IMR-90 (cell line): Measurements from ENCODE around the gene RYK. TPM values are rescaled to one million over a fixed set of nuclear protein-coding genes. Genes with fewer than 3 reads are reported as not detected.

Experiments
- ATAC-seq: fragments of 200-7000 bp; cut with Tn5 transposase; 2 replicates; pipeline ENCODE4 v1.9.1; 2020; ENCODE audit warnings: low read depth, mild to moderate bottlenecking, moderate library complexity
- BruUV-seq: library from RNA; stranded (reverse); fragments of 400-500 nt; replicated peaks from 2 replicates; lab custom pipeline; 2021; lab: Mats Ljungman, UMichigan
- CTCF ChIA-PET: fragments of 300-600 bp; formaldehyde crosslinking; extraction: SDS; loops from one replicate; lab custom pipeline; 2021; ENCODE audit warnings: antibody characterized with exemption; lab: Yijun Ruan, JAX
- POLR2A ChIA-PET: fragments of 300-600 bp; sonication (Branson Sonifier 250); formaldehyde crosslinking; loops from one replicate; lab custom pipeline; 2022; ENCODE audit warnings: antibody characterized with exemption; ENCODE audit not compliant: unreplicated experiment; lab: Charles Lee
- DNase-seq: peaks from one replicate; pipeline ENCODE4 v3.0.0; 2013
- H2AFZ ChIP-seq: replicated peaks from 2 replicates; pipeline ENCODE3; 2013; ENCODE audit warnings: low read length, mild to moderate bottlenecking; ENCODE audit not compliant: poor library complexity
- H2AK5ac ChIP-seq: 2 replicates; pipeline ENCODE4 v1.6.1; 2013; ENCODE audit warnings: low read depth, low read length, inconsistent platforms
- H2AK9ac ChIP-seq: replicated peaks from 2 replicates; pipeline ENCODE3; 2013; ENCODE audit warnings: mild to moderate bottlenecking, low read depth, low read length, moderate library complexity; ENCODE audit not compliant: poor library complexity
- H2BK120ac ChIP-seq: 2 replicates; pipeline ENCODE4 v1.6.1; 2013; ENCODE audit warnings: low read depth, low read length, inconsistent platforms
- H2BK15ac ChIP-seq: 3 replicates; pipeline ENCODE4 v1.6.1; 2013; ENCODE audit warnings: low read depth, low read length, inconsistent platforms
- H2BK20ac ChIP-seq: 2 replicates; pipeline ENCODE4 v1.6.1; 2013; ENCODE audit warnings: low read depth, mild to moderate bottlenecking, inconsistent platforms, low read length, moderate library complexity
- H2BK5ac ChIP-seq: 2 replicates; pipeline ENCODE4 v1.6.1; 2013; ENCODE audit warnings: mild to moderate bottlenecking, low read depth, low read length, inconsistent platforms; ENCODE audit not compliant: poor library complexity, severe bottlenecking
- H3K14ac ChIP-seq: replicated peaks from 2 replicates; pipeline ENCODE4 v1.6.1; 2013; ENCODE audit warnings: low read depth, low read length, inconsistent platforms
- H3K18ac ChIP-seq: 2 replicates; pipeline ENCODE4 v1.6.1; 2013; ENCODE audit warnings: low read depth, low read length, control low read depth
- H3K23ac ChIP-seq: 2 replicates; pipeline ENCODE4 v1.6.1; 2013; ENCODE audit warnings: low read depth, low read length, inconsistent platforms
- H3K27ac ChIP-seq: 2 replicates; pipeline ENCODE4 v1.5.1; 2013; ENCODE audit warnings: mild to moderate bottlenecking, control low read depth, low read length; ENCODE audit not compliant: insufficient read depth
- H3K27me3 ChIP-seq: 2 replicates; pipeline ENCODE4 v1.6.1; 2013; ENCODE audit warnings: low read length; ENCODE audit not compliant: control insufficient read depth, insufficient read depth
- H3K36me3 ChIP-seq: 2 replicates; pipeline ENCODE4 v1.6.1; 2013; ENCODE audit warnings: low read length, mixed read lengths; ENCODE audit not compliant: control insufficient read depth, insufficient read depth
- H3K4ac ChIP-seq: 2 replicates; pipeline ENCODE4 v1.6.1; 2013; ENCODE audit warnings: low read depth, low read length, inconsistent platforms
- H3K4me1 ChIP-seq: 2 replicates; pipeline ENCODE4 v1.6.1; 2013; ENCODE audit warnings: low read length, mixed read lengths; ENCODE audit not compliant: control insufficient read depth, insufficient read depth
- H3K4me2 ChIP-seq: 2 replicates; pipeline ENCODE4 v1.6.1; 2013; ENCODE audit warnings: low read depth, mild to moderate bottlenecking, control low read depth, low read length, moderate library complexity
- H3K4me3 ChIP-seq: 2 replicates; pipeline ENCODE4 v1.5.1; 2013; ENCODE audit warnings: low read depth, mild to moderate bottlenecking, control low read depth, low read length, moderate library complexity; ENCODE audit not compliant: insufficient read depth
- H3K56ac ChIP-seq: 2 replicates; pipeline ENCODE4 v1.6.1; 2013; ENCODE audit warnings: low read length, inconsistent platforms; ENCODE audit not compliant: insufficient read depth; ENCODE audit errors: extremely low read depth
- H3K79me1 ChIP-seq, 2 experiments: 2 replicates each; pipeline ENCODE4 v1.6.1; 2013; ENCODE audit warnings: low read length in 2 of 2, inconsistent platforms in 1 of 2, low read depth in 1 of 2
- H3K9ac ChIP-seq: 2 replicates; pipeline ENCODE4 v1.6.1; 2013; ENCODE audit warnings: low read depth, low read length, control low read depth
- H3K9me1 ChIP-seq: 2 replicates; pipeline ENCODE4 v1.6.1; 2013; ENCODE audit warnings: low read length, inconsistent platforms; ENCODE audit not compliant: insufficient read depth
- H3K9me3 ChIP-seq: 2 replicates; pipeline ENCODE4 v1.6.1; 2013; ENCODE audit warnings: low read length; ENCODE audit not compliant: control insufficient read depth, insufficient read depth
- H4K20me1 ChIP-seq: 2 replicates; pipeline ENCODE4 v1.6.1; 2013; ENCODE audit warnings: low read length, inconsistent platforms; ENCODE audit not compliant: insufficient read depth
- H4K5ac ChIP-seq: 2 replicates; pipeline ENCODE4 v1.6.1; 2013; ENCODE audit warnings: mild to moderate bottlenecking, low read depth, low read length, control low read depth
- H4K8ac ChIP-seq, 2 experiments: 2 replicates each; pipeline ENCODE4 v1.6.1; 2013; ENCODE audit warnings: low read depth in 2 of 2, low read length in 2 of 2, control low read depth in 1 of 2, inconsistent platforms in 1 of 2
- H4K91ac ChIP-seq: 2 replicates; pipeline ENCODE4 v1.6.1; 2013; ENCODE audit warnings: low read depth, low read length, inconsistent platforms; ENCODE audit not compliant: insufficient read depth
- CHD1 ChIP-seq: IDR thresholded peaks from 2 replicates; pipeline ENCODE4 v1.6.1; 2012; ENCODE audit warnings: low read depth, low read length, improper control_type of control experiment
- CTCF ChIP-seq: conservative IDR thresholded peaks from 2 replicates; pipeline ENCODE4 v1.5.1; 2012; ENCODE audit warnings: mild to moderate bottlenecking, low read depth, low read length, improper control_type of control experiment
- MAFK ChIP-seq: IDR thresholded peaks from 2 replicates; pipeline ENCODE4 v1.6.1; 2012; ENCODE audit warnings: low read depth, low read length, improper control_type of control experiment
- MXI1 ChIP-seq: IDR thresholded peaks from 2 replicates; pipeline ENCODE4 v1.6.1; 2012; ENCODE audit warnings: low read depth, mild to moderate bottlenecking, low read length, moderate library complexity, borderline replicate concordance
- NFE2L2 ChIP-seq: fragments of 150-350 bp; IDR thresholded peaks from 2 replicates; pipeline ENCODE4 v1.6.1; 2016; ENCODE audit warnings: low read depth, mild to moderate bottlenecking, low read length
- RFX5 ChIP-seq: IDR thresholded peaks from 2 replicates; pipeline ENCODE4 v1.8.0; 2012; ENCODE audit warnings: low read depth, mild to moderate bottlenecking, low read length, moderate library complexity
- WGBS, 2 experiments: methylation state at CpG; one replicate each; pipeline versions ENCODE4 v1.1.5 to v1.1.7; 2013; ENCODE audit warnings: missing lambda C conversion rate in 2 of 2; ENCODE audit not compliant: insufficient read length in 1 of 2; ENCODE audit errors: extremely low coverage in 2 of 2; 5-methylcytosine and 5-hydroxymethylcytosine counted together
- dilution Hi-C: fragments of 300-500 bp; cut with HindIII; formaldehyde crosslinking; loops from one replicate; pipeline ENCODE4 v1.14.3; 2018; ENCODE audit warnings: low sequenced_read_pairs; ENCODE audit not compliant: unreplicated experiment
- in situ Hi-C: fragments of 300-500 bp; cut with MboI; formaldehyde crosslinking; loops from 3 replicates; pipeline ENCODE4 v1.14.3; 2019; ENCODE audit warnings: low sequenced_read_pairs, inconsistent platforms, mixed read lengths
- intact Hi-C: fragments of 100-400 bp; cut with micrococcal nuclease; formaldehyde crosslinking; loops from 2 replicates; pipeline ENCODE4 v1.10.0; 2022
- polyA plus RNA-seq, 3 experiments: library from polyadenylated mRNA; depleted of rRNA; stranded (reverse); fragments of >200 nt; gene quantifications; 2 replicates each; pipeline ENCODE4 v1.2.3, GENCODE V29; 2012; ENCODE audit warnings: low replicate concordance in 1 of 3
- total RNA-seq: library from RNA; depleted of rRNA; stranded (reverse); fragments of >200 nt; gene quantifications from 2 replicates; pipeline ENCODE4 v1.2.3, GENCODE V29; 2012

RYK gene
- total and polyA plus RNA-seq, 2 of the 4 experiments (the other 2 are of a cell fraction) = 42.4 to 106 TPM

GRCh38 chr3:134126153-134126552 lies 124.5 kb downstream of the RYK start:
- no peak overlapping the region for H3K9ac ChIP-seq
- H2BK15ac ChIP-seq = no peak overlapping the region
- no peak overlapping the region for H2BK20ac ChIP-seq
- H3K4me1 ChIP-seq = no peaks in the 10 kb centered on the region
- H3K9me3 ChIP-seq = peaks cover 8% of the 10 kb centered on the region
- H3K56ac ChIP-seq = no peak overlapping the region
- no peak overlapping the region for H2AK9ac ChIP-seq
- dilution Hi-C loops (no loop called here), intact Hi-C loops (no loop called here), in situ Hi-C loops (no loop called here)
- no peak overlapping the region for H2BK120ac ChIP-seq
- H3K27me3 ChIP-seq = no peaks in the 10 kb centered on the region
- H3K14ac ChIP-seq = no peak overlapping the region
- no peak overlapping the region for H2AFZ ChIP-seq
- no peak overlapping the region for H3K27ac ChIP-seq
- no peak overlapping the region for H2AK5ac ChIP-seq
- no peak overlapping the region for H2BK5ac ChIP-seq
- no peak overlapping the region for H4K8ac ChIP-seq
- peaks cover 6% of the 10 kb centered on the region for H3K36me3 ChIP-seq
- H3K4me3 ChIP-seq = no peak overlapping the region
- TF ChIP-seq RFX5 = no peak
- TF ChIP-seq MAFK = no peak
- TF ChIP-seq NFE2L2 = no peak
- TF ChIP-seq CTCF = no peak
- no peak for TF ChIP-seq MXI1
- TF ChIP-seq CHD1 = no peak
- WGBS, 2 experiments = no CpG with 5 or more reads among the region's 1 CpG
- H3K9me1 ChIP-seq = no peaks in the 10 kb centered on the region
- no peak overlapping the region for H3K4me2 ChIP-seq
- H3K23ac ChIP-seq = no peak overlapping the region
- DNase-seq = no peak
- ATAC-seq = no peak
- ChIA-PET CTCF (no interaction called here), POLR2A (no interaction called here)
- no peaks in the 10 kb centered on the region for H4K20me1 ChIP-seq
- no peak overlapping the region for H3K18ac ChIP-seq
- H3K79me1 ChIP-seq = no peaks in the 10 kb centered on the region
- H4K91ac ChIP-seq = no peak overlapping the region
- H3K4ac ChIP-seq = no peak overlapping the region
- no peak overlapping the region for H4K5ac ChIP-seq
- BruUV-seq = no TSS peak
